ENCODE measurements around the gene BIN2.

BIN2 gene

GRCh38 chr12:51348116-51348515, 24.1 kb upstream of the BIN2 start:
- no peak for DNase-seq
- 100% methylated on average over 3 of the region's 4 CpGs for WGBS (ENCODE audit: insufficient coverage)
- Histone ChIP-seq H3K27ac (ENCODE audit: insufficient read depth in 1 of 2, low read depth in 1 of 2, low read length in 2 of 2, poor library complexity in 1 of 2, severe bottlenecking in 2 of 2) (no peak overlapping the region), H3K36me3 (ENCODE audit: control insufficient read depth in 4 of 4, insufficient read depth in 4 of 4, low read length in 3 of 4) (no peaks in the 10 kb centered on the region), H3K9me3 (ENCODE audit: control extremely low read depth in 1 of 5, control insufficient read depth in 4 of 5, insufficient read depth in 2 of 5, low read depth in 1 of 5, low read length in 4 of 5) (no peaks in the 10 kb centered on the region), H3K4me3 (ENCODE audit: control insufficient read depth in 1 of 7, extremely low read depth in 1 of 7, insufficient read depth in 4 of 7, low read depth in 2 of 7, low read length in 6 of 7) (no peak overlapping the region), H3K4me1 (ENCODE audit: control extremely low read depth in 1 of 4, control insufficient read depth in 4 of 4, insufficient read depth in 4 of 4, low read length in 3 of 4) (peaks cover 0 to 6% (median 4%) of the 10 kb centered on the region in 4 experiments), H3K27me3 (replicated peaks in 2 of 5; ENCODE audit: control insufficient read depth in 4 of 5, insufficient read depth in 5 of 5, low read length in 4 of 5) (no peaks in the 10 kb centered on the region)
- ChIA-PET POLR2A (no interaction called here), CTCF (interaction anchor here (0.6 to 27.3 kb wide), 4 partner anchors 8 to 86 kb away, joined by 3 to 666 read pairs (median 21); partner anchors contain the start of gene BIN2)

GRCh38 chr12:51346581-51346980, 22.6 kb upstream of the BIN2 start, which contains the start of gene CELA1:
Gene CELA1, minus strand, starts transcription at chr12:51346679. Its CDS starts 41 bp downstream, at chr12:51346638.
- Histone ChIP-seq H3K27me3 (replicated peaks in 2 of 5; ENCODE audit: control insufficient read depth in 4 of 5, insufficient read depth in 5 of 5, low read length in 4 of 5) (no peaks in the 10 kb centered on the region), H3K27ac (ENCODE audit: insufficient read depth in 1 of 2, low read depth in 1 of 2, low read length in 2 of 2, poor library complexity in 1 of 2, severe bottlenecking in 2 of 2) (no peak within 1 kb of the TSS), H3K4me1 (ENCODE audit: control extremely low read depth in 1 of 4, control insufficient read depth in 4 of 4, insufficient read depth in 4 of 4, low read length in 3 of 4) (peaks cover 0 to 7% (median 5%) of the 10 kb centered on the region in 4 experiments), H3K9me3 (ENCODE audit: control extremely low read depth in 1 of 5, control insufficient read depth in 4 of 5, insufficient read depth in 2 of 5, low read depth in 1 of 5, low read length in 4 of 5) (no peaks in the 10 kb centered on the region), H3K36me3 (ENCODE audit: control insufficient read depth in 4 of 4, insufficient read depth in 4 of 4, low read length in 3 of 4) (no peaks in the 10 kb centered on the region), H3K4me3 (ENCODE audit: control insufficient read depth in 1 of 7, extremely low read depth in 1 of 7, insufficient read depth in 4 of 7, low read depth in 2 of 7, low read length in 6 of 7) (no peak within 1 kb of the TSS)
- no peak for DNase-seq
- ChIA-PET CTCF (interaction anchor here (27.3 kb wide), 1 partner anchor 32 kb away, joined by 666 read pairs; the partner anchor contains the start of gene BIN2), POLR2A (no interaction called here)
- WGBS (ENCODE audit: insufficient coverage) = 100% methylated on average over 2 of the region's 3 CpGs

GRCh38 chr12:51345681-51346080, 21.7 kb upstream of the BIN2 start:
- POLR2A ChIA-PET = interaction anchor here (0.6 kb wide), 1 partner anchor 61 kb away, joined by 6 read pairs; no protein-coding TSS in a partner anchor
- H3K4me1 ChIP-seq (ENCODE audit: control extremely low read depth in 1 of 4, control insufficient read depth in 4 of 4, insufficient read depth in 4 of 4, low read length in 3 of 4) = peaks cover 2 to 12% (median 10%) of the 10 kb centered on the region in 4 experiments
- DNase-seq = peak in 1 of 3 donors; percentile 41
- H3K4me3 ChIP-seq (ENCODE audit: control insufficient read depth in 1 of 7, extremely low read depth in 1 of 7, insufficient read depth in 4 of 7, low read depth in 2 of 7, low read length in 6 of 7) = no peak overlapping the region
- CTCF ChIA-PET = interaction anchor here (1.1 to 27.3 kb wide), 3 partner anchors 16 to 83 kb away, joined by 3 to 666 read pairs (median 3); partner anchors contain the start of gene BIN2
- H3K27me3 ChIP-seq (replicated peaks in 2 of 5; ENCODE audit: control insufficient read depth in 4 of 5, insufficient read depth in 5 of 5, low read length in 4 of 5) = no peaks in the 10 kb centered on the region
- WGBS (ENCODE audit: insufficient coverage) = 43% methylated on average over 6 of the region's 7 CpGs
- H3K36me3 ChIP-seq (ENCODE audit: control insufficient read depth in 4 of 4, insufficient read depth in 4 of 4, low read length in 3 of 4) = no peaks in the 10 kb centered on the region
- no peak overlapping the region for H3K27ac ChIP-seq (ENCODE audit: insufficient read depth in 1 of 2, low read depth in 1 of 2, low read length in 2 of 2, poor library complexity in 1 of 2, severe bottlenecking in 2 of 2)
- H3K9me3 ChIP-seq (ENCODE audit: control extremely low read depth in 1 of 5, control insufficient read depth in 4 of 5, insufficient read depth in 2 of 5, low read depth in 1 of 5, low read length in 4 of 5) = no peaks in the 10 kb centered on the region

- Histone ChIP-seq H3K9me3 (ENCODE audit: control extremely low read depth in 1 of 5, control insufficient read depth in 4 of 5, insufficient read depth in 2 of 5, low read depth in 1 of 5, low read length in 4 of 5) (no peaks in the 10 kb centered on the region), H3K27me3 (replicated peaks in 2 of 5; ENCODE audit: control insufficient read depth in 4 of 5, insufficient read depth in 5 of 5, low read length in 4 of 5) (no peaks in the 10 kb centered on the region), H3K4me1 (ENCODE audit: control extremely low read depth in 1 of 4, control insufficient read depth in 4 of 4, insufficient read depth in 4 of 4, low read length in 3 of 4) (peaks cover 2 to 12% (median 10%) of the 10 kb centered on the region in 4 experiments), H3K36me3 (ENCODE audit: control insufficient read depth in 4 of 4, insufficient read depth in 4 of 4, low read length in 3 of 4) (no peaks in the 10 kb centered on the region), H3K4me3 (ENCODE audit: control insufficient read depth in 1 of 7, extremely low read depth in 1 of 7, insufficient read depth in 4 of 7, low read depth in 2 of 7, low read length in 6 of 7) (no peak overlapping the region), H3K27ac (ENCODE audit: insufficient read depth in 1 of 2, low read depth in 1 of 2, low read length in 2 of 2, poor library complexity in 1 of 2, severe bottlenecking in 2 of 2) (no peak overlapping the region)
- 93% methylated on average over 2 of the region's 2 CpGs for WGBS (ENCODE audit: insufficient coverage)
- ChIA-PET POLR2A (no interaction called here), CTCF (interaction anchor here (0.5 to 27.3 kb wide), 6 partner anchors 12 to 92 kb away, joined by 3 to 666 read pairs (median 4); partner anchors contain the start of gene BIN2)
- no peak for DNase-seq
Measured at GRCh38 chr12:51343201-51343600, 19.2 kb upstream of the BIN2 start.

- H3K4me3 ChIP-seq (ENCODE audit: control insufficient read depth in 1 of 7, extremely low read depth in 1 of 7, insufficient read depth in 4 of 7, low read depth in 2 of 7, low read length in 6 of 7) = no peak overlapping the region
- ChIA-PET CTCF (interaction anchor here (0.8 to 27.3 kb wide), 8 partner anchors 8 to 99 kb away, joined by 3 to 666 read pairs (median 12); partner anchors contain the start of gene BIN2), POLR2A (no interaction called here)
- WGBS (ENCODE audit: insufficient coverage) = 96% methylated on average over 7 of the region's 10 CpGs
- H3K9me3 ChIP-seq (ENCODE audit: control extremely low read depth in 1 of 5, control insufficient read depth in 4 of 5, insufficient read depth in 2 of 5, low read depth in 1 of 5, low read length in 4 of 5) = no peaks in the 10 kb centered on the region
- no peaks in the 10 kb centered on the region for H3K36me3 ChIP-seq (ENCODE audit: control insufficient read depth in 4 of 4, insufficient read depth in 4 of 4, low read length in 3 of 4)
- H3K27ac ChIP-seq (ENCODE audit: insufficient read depth in 1 of 2, low read depth in 1 of 2, low read length in 2 of 2, poor library complexity in 1 of 2, severe bottlenecking in 2 of 2) = no peak overlapping the region
- no peaks in the 10 kb centered on the region for H3K27me3 ChIP-seq (replicated peaks in 2 of 5; ENCODE audit: control insufficient read depth in 4 of 5, insufficient read depth in 5 of 5, low read length in 4 of 5)
- no peak for DNase-seq
- H3K4me1 ChIP-seq (ENCODE audit: control extremely low read depth in 1 of 4, control insufficient read depth in 4 of 4, insufficient read depth in 4 of 4, low read length in 3 of 4) = peaks cover 2 to 12% (median 10%) of the 10 kb centered on the region in 4 experiments
Measured at GRCh38 chr12:51342416-51342815, 18.4 kb upstream of the BIN2 start.

- no peaks in the 10 kb centered on the region for H3K27me3 ChIP-seq (replicated peaks in 2 of 5; ENCODE audit: control insufficient read depth in 4 of 5, insufficient read depth in 5 of 5, low read length in 4 of 5)
- DNase-seq = peak; percentile 75 to 87 (median 80)
- peaks cover 7 to 19% (median 16%) of the 10 kb centered on the region in 4 experiments for H3K4me1 ChIP-seq (ENCODE audit: control extremely low read depth in 1 of 4, control insufficient read depth in 4 of 4, insufficient read depth in 4 of 4, low read length in 3 of 4)
- H3K4me3 ChIP-seq (ENCODE audit: control insufficient read depth in 1 of 7, extremely low read depth in 1 of 7, insufficient read depth in 4 of 7, low read depth in 2 of 7, low read length in 6 of 7) = peak overlapping the region in 3 of 7 experiments; percentile 35 to 68 (median 37)
- ChIA-PET POLR2A (interaction anchor here (0.8 to 1.8 kb wide), 3 partner anchors 21 to 290 kb away, joined by 3 to 10 read pairs (median 3); no protein-coding TSS in a partner anchor), CTCF (interaction anchor here (0.8 to 27.3 kb wide), 22 partner anchors 8 to 490 kb away, joined by 3 to 666 read pairs (median 6); partner anchors contain the start of genes BIN2, POU6F1 and SMAGP)
- H3K27ac ChIP-seq (ENCODE audit: insufficient read depth in 1 of 2, low read depth in 1 of 2, low read length in 2 of 2, poor library complexity in 1 of 2, severe bottlenecking in 2 of 2) = no peak overlapping the region
- 62% methylated on average over 4 of the region's 9 CpGs for WGBS (ENCODE audit: insufficient coverage)
- no peaks in the 10 kb centered on the region for H3K36me3 ChIP-seq (ENCODE audit: control insufficient read depth in 4 of 4, insufficient read depth in 4 of 4, low read length in 3 of 4)
- H3K9me3 ChIP-seq (ENCODE audit: control extremely low read depth in 1 of 5, control insufficient read depth in 4 of 5, insufficient read depth in 2 of 5, low read depth in 1 of 5, low read length in 4 of 5) = no peaks in the 10 kb centered on the region
Measured at GRCh38 chr12:51341251-51342007, 17.5 kb upstream of the BIN2 start.

GRCh38 chr12:51339750-51340149, 15.8 kb upstream of the BIN2 start:
- peaks cover 12 to 30% (median 25%) of the 10 kb centered on the region in 4 experiments for H3K4me1 ChIP-seq (ENCODE audit: control extremely low read depth in 1 of 4, control insufficient read depth in 4 of 4, insufficient read depth in 4 of 4, low read length in 3 of 4)
- no peak for DNase-seq
- 93% methylated on average over 4 of the region's 6 CpGs for WGBS (ENCODE audit: insufficient coverage)
- H3K27ac ChIP-seq (ENCODE audit: insufficient read depth in 1 of 2, low read depth in 1 of 2, low read length in 2 of 2, poor library complexity in 1 of 2, severe bottlenecking in 2 of 2) = no peak overlapping the region
- peaks cover 0 to 2% (median 0%) of the 10 kb centered on the region in 4 experiments for H3K36me3 ChIP-seq (ENCODE audit: control insufficient read depth in 4 of 4, insufficient read depth in 4 of 4, low read length in 3 of 4)
- H3K27me3 ChIP-seq (replicated peaks in 2 of 5; ENCODE audit: control insufficient read depth in 4 of 5, insufficient read depth in 5 of 5, low read length in 4 of 5) = no peaks in the 10 kb centered on the region
- POLR2A ChIA-PET = no interaction called here
- no peaks in the 10 kb centered on the region for H3K9me3 ChIP-seq (ENCODE audit: control extremely low read depth in 1 of 5, control insufficient read depth in 4 of 5, insufficient read depth in 2 of 5, low read depth in 1 of 5, low read length in 4 of 5)
- CTCF ChIA-PET = interaction anchor here (1.4 to 27.3 kb wide), 8 partner anchors 8 to 293 kb away, joined by 3 to 666 read pairs (median 22); partner anchors contain the start of gene BIN2
- no peak overlapping the region for H3K4me3 ChIP-seq (ENCODE audit: control insufficient read depth in 1 of 7, extremely low read depth in 1 of 7, insufficient read depth in 4 of 7, low read depth in 2 of 7, low read length in 6 of 7)

Data from common myeloid progenitor, CD34-positive (primary cell).